Measurements from ENCODE around the gene USP9X. TPM values are rescaled to one million over a fixed set of nuclear protein-coding genes. Genes with fewer than 3 reads are reported as not detected.

USP9X gene
- total and polyA plus RNA-seq, 2 donors (not counting 3 experiments of a cell fraction or from before 2014, with no cell fraction given) = 13.7 to 66.8 TPM

- BruUV-seq (replicated peaks) = no TSS peak
- intact Hi-C loops (cut with micrococcal nuclease) = no loop called here
- Histone ChIP-seq H3K4me3 (replicated peaks in 1 of 3; ENCODE audit: insufficient read depth in 1 of 3, low read depth in 1 of 3, low read length in 3 of 3) (no peak overlapping the region), H3K79me2 (ENCODE audit: control insufficient read depth, insufficient read depth, low read length) (peaks cover 26% of the 10 kb centered on the region), H3K27me3 (ENCODE audit: control insufficient read depth in 2 of 2, insufficient read depth in 2 of 2, low read length in 2 of 2) (no peaks in the 10 kb centered on the region), H3K27ac (ENCODE audit: insufficient read depth, low read depth, low read length) (no peak overlapping the region), H3K36me3 (ENCODE audit: control insufficient read depth in 2 of 2, extremely low read depth in 1 of 2, insufficient read depth in 2 of 2, low read length in 2 of 2) (peaks cover 0 to 3% of the 10 kb centered on the region in 2 experiments), H2AFZ (ENCODE audit: low read depth, low read length) (no peak overlapping the region), H3K9me1 (replicated peaks; ENCODE audit: control insufficient read depth, extremely low read depth, insufficient read depth, low read length) (no peaks in the 10 kb centered on the region), H3K9me3 (replicated peaks; ENCODE audit: control insufficient read depth, insufficient read depth, low read length) (no peaks in the 10 kb centered on the region), H3K4me2 (ENCODE audit: insufficient read depth, low read length) (no peak overlapping the region), H3K4me1 (ENCODE audit: control insufficient read depth, extremely low read depth, insufficient read depth, low read length) (no peaks in the 10 kb centered on the region), H3K9ac (replicated peaks; ENCODE audit: extremely low read depth, insufficient read depth, low read length) (no peak overlapping the region), H4K20me1 (replicated peaks; ENCODE audit: control insufficient read depth, extremely low read depth, insufficient read depth, low read length) (no peaks in the 10 kb centered on the region)
- dilution Hi-C loops (cut with MboI; ENCODE audit: extremely low pct_ligation_motif_present, low sequenced_read_pairs) = no loop called here
- ChIA-PET POLR2A (no interaction called here), CTCF (no interaction called here)
- no peak for DNase-seq (ENCODE audit: low read depth, low spot score)
- TF ChIP-seq CTCF (IDR thresholded peaks at IDR 0.05; ENCODE audit: extremely low read depth in 1 of 2, insufficient read depth in 1 of 2, low read depth in 1 of 2, low read length in 2 of 2) (no peak), MYC (IDR thresholded peaks at IDR 0.05; ENCODE audit: low read depth, low read length) (no peak), FOS (IDR thresholded peaks at IDR 0.05; ENCODE audit: borderline replicate concordance, insufficient read depth, low read length) (no peak), POLR2AphosphoS5 (IDR thresholded peaks at IDR 0.05; ENCODE audit: insufficient read depth, low read depth, low read length) (no peak), MAX (IDR thresholded peaks at IDR 0.05; ENCODE audit: insufficient read depth, insufficient read length) (no peak), GATA2 (IDR thresholded peaks at IDR 0.05; ENCODE audit: insufficient read depth, insufficient read length, low read depth, low read length) (no peak), EZH2 (IDR thresholded peaks at IDR 0.05; ENCODE audit: borderline replicate concordance, low read depth, low read length, severe bottlenecking) (no peak), POLR2A (IDR thresholded peaks at IDR 0.05; ENCODE audit: low read depth, low read length) (no peak), JUN (IDR thresholded peaks at IDR 0.05; ENCODE audit: borderline replicate concordance, insufficient read depth, insufficient read length, low read depth) (no peak)
- FAIRE-seq = no peak
Observed at GRCh38 chrX:41131766-41132165, 46.5 kb downstream of the USP9X start.
